Adipocyte (in vitro differentiated cells): ENCODE data around the gene STIM1.

ENCODE experiments used
- DNase-seq: peaks from one replicate; pipeline ENCODE4 v3.0.0-alpha.2; 2015; ENCODE audit warnings: low read depth
- H3K27me3 ChIP-seq: replicated peaks from 2 replicates; pipeline ENCODE4 v1.7.0; 2013; ENCODE audit warnings: mild to moderate bottlenecking, low read length, moderate library complexity; ENCODE audit not compliant: control insufficient read depth, insufficient read depth
- H3K36me3 ChIP-seq: 2 replicates; pipeline ENCODE4 v1.7.0; 2013; ENCODE audit warnings: low read length, mild to moderate bottlenecking, moderate library complexity; ENCODE audit not compliant: control insufficient read depth, insufficient read depth, severe bottlenecking
- H3K4me1 ChIP-seq: 2 replicates; pipeline ENCODE4 v1.7.0; 2013; ENCODE audit warnings: mild to moderate bottlenecking, low read length, moderate library complexity; ENCODE audit not compliant: control insufficient read depth, insufficient read depth
- H3K4me3 ChIP-seq: 2 replicates; pipeline ENCODE4 v1.7.0; 2013; ENCODE audit warnings: mild to moderate bottlenecking, low read length, moderate library complexity
- H3K9ac ChIP-seq: 2 replicates; pipeline ENCODE4 v1.7.0; 2013; ENCODE audit warnings: mild to moderate bottlenecking, low read length, moderate library complexity
- H3K9me3 ChIP-seq: 2 replicates; pipeline ENCODE4 v1.7.0; 2013; ENCODE audit warnings: mild to moderate bottlenecking, low read length, moderate library complexity; ENCODE audit not compliant: control insufficient read depth

Gene STIM1

DNA sequence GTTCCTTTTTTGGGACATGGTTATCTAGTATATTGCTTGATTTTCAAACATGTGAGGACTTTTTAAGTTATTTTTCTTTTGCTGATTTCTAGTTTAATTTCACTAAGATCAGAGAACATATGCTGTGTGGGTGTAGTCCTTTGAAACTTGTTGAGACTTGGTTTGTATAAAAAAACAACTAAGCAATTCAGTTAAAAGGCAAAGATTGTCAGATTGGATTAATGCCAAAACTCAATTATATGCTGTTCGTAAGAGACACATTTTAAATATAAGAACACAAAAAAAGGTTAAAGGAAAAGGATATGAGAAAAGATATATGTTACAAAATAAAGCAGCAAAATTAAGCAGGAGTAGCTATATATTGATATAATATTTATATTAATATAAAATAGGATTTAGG lies 221.3 kb downstream of the STIM1 start:
- no peak for DNase-seq
- Histone ChIP-seq H3K4me1 (peaks cover 9% of the 10 kb centered on the region), H3K27me3 (no peaks in the 10 kb centered on the region), H3K9ac (no peak overlapping the region), H3K36me3 (peaks cover 25% of the 10 kb centered on the region), H3K4me3 (no peak overlapping the region), H3K9me3 (no peaks in the 10 kb centered on the region)

DNA sequence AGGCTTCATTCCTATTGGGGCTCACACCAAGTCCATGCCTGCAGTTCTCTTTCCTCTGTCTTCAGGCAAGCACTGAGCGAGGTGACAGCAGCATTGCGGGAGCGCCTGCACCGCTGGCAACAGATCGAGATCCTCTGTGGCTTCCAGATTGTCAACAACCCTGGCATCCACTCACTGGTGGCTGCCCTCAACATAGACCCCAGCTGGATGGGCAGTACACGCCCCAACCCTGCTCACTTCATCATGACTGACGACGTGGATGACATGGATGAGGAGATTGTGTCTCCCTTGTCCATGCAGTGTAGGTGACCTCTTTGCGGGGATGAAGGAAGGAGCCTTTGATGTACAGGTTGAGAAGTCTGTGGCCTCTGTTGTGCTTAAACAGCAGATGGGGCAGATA lies 227.7 kb downstream of the STIM1 start:
- H3K9ac ChIP-seq = no peak overlapping the region
- H3K9me3 ChIP-seq = no peaks in the 10 kb centered on the region
- DNase-seq = no peak
- H3K36me3 ChIP-seq = peaks cover 61% of the 10 kb centered on the region
- H3K4me1 ChIP-seq = no peaks in the 10 kb centered on the region
- no peaks in the 10 kb centered on the region for H3K27me3 ChIP-seq
- H3K4me3 ChIP-seq = no peak overlapping the region

DNA sequence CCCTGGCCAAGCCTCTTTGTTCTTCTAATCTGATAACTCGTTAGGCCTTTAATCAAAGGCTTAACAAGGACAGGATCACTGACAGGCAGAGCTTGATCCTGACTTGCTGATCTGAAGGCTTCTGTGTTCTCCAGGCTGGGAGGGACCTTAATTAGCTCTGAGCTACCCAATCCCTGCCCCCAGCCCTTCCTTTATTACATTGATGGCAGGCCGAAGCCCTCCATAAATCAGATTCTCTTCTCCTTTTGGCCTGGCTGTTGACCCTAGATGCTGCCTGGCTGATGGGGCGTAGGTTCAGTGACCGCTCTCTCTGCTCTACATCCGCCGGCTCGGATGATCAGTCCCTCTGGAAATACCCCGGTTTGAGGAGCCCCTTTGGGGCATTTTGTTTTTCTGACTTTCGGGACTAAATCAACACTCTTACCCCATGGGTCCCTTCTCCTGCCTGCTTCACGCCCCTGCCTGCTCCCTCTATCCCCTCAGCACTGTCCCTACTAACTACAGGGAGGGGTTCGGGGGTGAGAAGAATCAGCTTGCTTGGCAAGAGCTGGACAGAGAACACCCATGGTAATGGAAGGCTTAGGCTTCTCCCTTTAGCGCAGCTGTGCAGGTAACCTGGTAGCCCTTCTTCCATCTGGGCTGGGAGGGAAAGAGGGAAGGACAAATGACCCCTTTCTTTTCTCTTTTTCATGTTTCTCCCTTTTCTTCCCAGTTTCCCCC lies 229.1 kb downstream of the STIM1 start:
- DNase-seq = no peak
- Histone ChIP-seq H3K9me3 (no peaks in the 10 kb centered on the region), H3K27me3 (no peaks in the 10 kb centered on the region), H3K36me3 (peaks cover 68% of the 10 kb centered on the region), H3K9ac (no peak overlapping the region), H3K4me1 (no peaks in the 10 kb centered on the region), H3K4me3 (no peak overlapping the region)

GRCh38 chr11:4085575-4085974 lies 230.1 kb downstream of the STIM1 start:
- no peak overlapping the region for H3K4me3 ChIP-seq
- no peaks in the 10 kb centered on the region for H3K4me1 ChIP-seq
- peaks cover 77% of the 10 kb centered on the region for H3K36me3 ChIP-seq
- no peak overlapping the region for H3K9ac ChIP-seq
- no peaks in the 10 kb centered on the region for H3K27me3 ChIP-seq
- H3K9me3 ChIP-seq = no peaks in the 10 kb centered on the region
- no peak for DNase-seq

DNA sequence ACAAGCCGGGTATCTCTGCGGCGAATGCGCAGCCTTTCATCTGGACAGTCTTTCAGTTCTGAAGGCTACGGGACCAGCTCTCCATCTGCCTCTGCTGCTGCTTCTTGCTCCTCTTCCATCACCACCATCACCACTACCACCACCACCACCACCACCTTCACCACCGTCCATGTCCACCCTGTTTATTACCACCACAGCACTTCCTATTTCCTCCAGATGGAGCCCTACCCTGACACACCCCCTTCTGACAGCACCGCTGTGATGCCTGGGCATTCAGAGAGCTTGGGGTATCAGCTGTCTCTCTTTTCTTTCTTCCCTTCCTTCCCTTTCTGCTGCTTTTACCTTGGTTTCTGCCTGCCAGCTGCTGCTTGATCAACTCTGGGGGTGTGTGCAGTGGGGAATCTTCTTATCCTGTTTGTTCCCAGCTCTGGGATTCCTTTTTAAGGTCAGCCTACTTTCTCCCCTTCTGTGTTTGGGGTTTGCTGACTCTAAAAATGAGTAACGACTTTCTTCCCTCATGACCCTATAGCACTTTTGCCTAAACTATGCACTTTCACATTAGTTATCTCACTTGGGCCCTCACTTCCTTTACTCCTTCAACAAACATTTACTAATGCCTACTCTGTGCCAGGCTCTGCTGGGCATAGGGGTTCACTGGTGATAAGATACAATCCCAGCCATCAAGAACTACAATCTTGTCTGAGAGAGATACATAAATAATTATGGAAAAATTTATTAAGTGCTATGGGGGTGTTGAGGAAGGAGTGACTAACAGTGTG lies 231.3 kb downstream of the STIM1 start:
- no peak overlapping the region for H3K9ac ChIP-seq
- H3K27me3 ChIP-seq = no peaks in the 10 kb centered on the region
- H3K4me3 ChIP-seq = no peak overlapping the region
- H3K36me3 ChIP-seq = peaks cover 76% of the 10 kb centered on the region
- DNase-seq = no peak
- H3K9me3 ChIP-seq = no peaks in the 10 kb centered on the region
- H3K4me1 ChIP-seq = no peaks in the 10 kb centered on the region

DNA sequence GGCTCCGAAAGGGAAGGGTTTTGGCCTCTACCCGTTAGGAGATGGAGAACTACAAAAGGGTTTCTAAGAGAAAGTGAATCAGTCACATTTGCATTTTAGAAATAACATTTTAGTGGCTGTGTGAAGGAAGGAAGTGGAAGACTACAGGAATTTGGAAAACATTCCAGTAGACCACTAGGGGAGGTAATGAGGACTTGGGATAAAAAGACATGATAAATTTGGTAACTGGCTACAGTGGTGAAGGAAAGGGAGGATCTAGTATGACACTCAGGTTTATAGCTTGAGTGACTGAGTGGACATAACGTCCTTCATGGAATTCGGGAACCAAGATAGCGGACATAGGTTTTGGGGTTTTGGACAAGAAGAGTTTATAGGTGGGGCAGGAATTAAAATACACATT lies 232.1 kb downstream of the STIM1 start:
- peaks cover 74% of the 10 kb centered on the region for H3K36me3 ChIP-seq
- H3K9ac ChIP-seq = no peak overlapping the region
- no peak overlapping the region for H3K4me3 ChIP-seq
- no peak for DNase-seq
- H3K4me1 ChIP-seq = no peaks in the 10 kb centered on the region
- no peaks in the 10 kb centered on the region for H3K9me3 ChIP-seq
- no peaks in the 10 kb centered on the region for H3K27me3 ChIP-seq

GRCh38 chr11:4090258-4090657 lies 234.8 kb downstream of the STIM1 start:
- Histone ChIP-seq H3K9ac (no peak overlapping the region), H3K4me3 (no peak overlapping the region), H3K36me3 (peaks cover 52% of the 10 kb centered on the region), H3K4me1 (peaks cover 9% of the 10 kb centered on the region), H3K9me3 (no peaks in the 10 kb centered on the region), H3K27me3 (no peaks in the 10 kb centered on the region)
- no peak for DNase-seq

DNA sequence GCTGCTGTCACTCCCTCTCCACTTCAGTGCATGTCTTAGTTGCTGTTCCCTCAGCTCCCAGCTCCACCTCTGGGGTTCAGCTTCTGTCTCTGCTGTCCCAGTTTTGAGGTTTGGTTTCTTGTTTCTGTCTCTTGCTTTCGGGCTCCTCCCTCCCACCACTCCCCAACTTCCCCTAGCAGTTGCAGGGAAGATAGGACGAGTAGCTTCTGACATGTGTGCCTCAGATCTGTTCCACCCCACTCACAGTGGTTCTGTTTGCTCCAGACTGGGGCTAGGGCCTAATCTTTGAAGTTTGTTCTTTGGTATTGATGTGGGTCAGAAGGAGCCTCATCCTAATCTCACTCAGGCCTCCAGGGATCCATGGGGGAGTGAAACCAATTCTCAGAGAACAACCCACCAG lies 236.6 kb downstream of the STIM1 start:
- no peak for DNase-seq
- H3K4me1 ChIP-seq = peaks cover 21% of the 10 kb centered on the region

DNA sequence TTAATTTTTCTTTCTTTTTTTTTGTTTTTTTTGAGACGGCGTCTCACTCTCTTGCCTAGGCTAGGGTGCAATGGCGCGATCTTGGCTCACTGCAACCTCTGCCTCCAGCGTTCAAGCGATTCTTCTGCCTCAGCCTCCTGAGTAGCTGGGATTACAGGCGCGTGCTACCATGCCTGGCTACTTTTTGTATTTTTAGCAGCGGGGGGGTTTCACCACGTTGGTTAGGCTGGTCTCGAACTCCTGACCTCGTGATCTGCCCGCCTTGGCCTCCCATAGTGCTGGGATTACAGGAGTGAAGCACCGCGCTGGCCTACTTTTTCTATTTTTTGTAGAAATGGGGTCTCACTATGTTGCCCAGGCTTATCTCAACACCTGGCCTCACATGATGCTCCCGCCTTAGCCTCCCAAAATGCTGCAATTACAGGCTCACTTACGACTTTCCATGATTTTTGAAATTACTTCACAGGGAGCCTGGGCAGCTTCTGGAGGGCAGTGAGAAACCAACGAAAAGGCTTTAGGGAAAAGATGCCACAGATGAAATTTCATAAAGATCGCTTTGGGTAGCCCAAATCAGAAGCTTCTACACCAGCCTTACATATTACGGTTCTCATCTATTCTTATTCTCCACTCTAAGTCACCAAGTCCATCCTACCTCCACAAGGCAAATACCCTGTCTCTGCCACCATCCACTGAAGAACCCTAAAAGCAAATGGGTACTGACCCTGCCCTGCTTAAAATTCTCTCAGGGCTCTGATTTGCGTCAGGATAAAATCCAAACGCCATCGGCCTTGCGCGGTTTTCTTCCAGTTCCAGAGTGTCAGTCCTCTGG lies 238.3 kb downstream of the STIM1 start:
- Histone ChIP-seq H3K4me1 (peaks cover 21% of the 10 kb centered on the region), H3K9me3 (no peaks in the 10 kb centered on the region), H3K36me3 (peaks cover 24% of the 10 kb centered on the region), H3K9ac (peak overlapping the region; percentile 96), H3K4me3 (peak overlapping the region; percentile 94), H3K27me3 (no peaks in the 10 kb centered on the region)
- DNase-seq = no peak

More for the DNA sequence above, 236.6 kb downstream of the STIM1 start:
- Histone ChIP-seq H3K9ac (no peak overlapping the region), H3K36me3 (peaks cover 41% of the 10 kb centered on the region), H3K9me3 (no peaks in the 10 kb centered on the region), H3K4me3 (no peak overlapping the region), H3K27me3 (no peaks in the 10 kb centered on the region)

DNA sequence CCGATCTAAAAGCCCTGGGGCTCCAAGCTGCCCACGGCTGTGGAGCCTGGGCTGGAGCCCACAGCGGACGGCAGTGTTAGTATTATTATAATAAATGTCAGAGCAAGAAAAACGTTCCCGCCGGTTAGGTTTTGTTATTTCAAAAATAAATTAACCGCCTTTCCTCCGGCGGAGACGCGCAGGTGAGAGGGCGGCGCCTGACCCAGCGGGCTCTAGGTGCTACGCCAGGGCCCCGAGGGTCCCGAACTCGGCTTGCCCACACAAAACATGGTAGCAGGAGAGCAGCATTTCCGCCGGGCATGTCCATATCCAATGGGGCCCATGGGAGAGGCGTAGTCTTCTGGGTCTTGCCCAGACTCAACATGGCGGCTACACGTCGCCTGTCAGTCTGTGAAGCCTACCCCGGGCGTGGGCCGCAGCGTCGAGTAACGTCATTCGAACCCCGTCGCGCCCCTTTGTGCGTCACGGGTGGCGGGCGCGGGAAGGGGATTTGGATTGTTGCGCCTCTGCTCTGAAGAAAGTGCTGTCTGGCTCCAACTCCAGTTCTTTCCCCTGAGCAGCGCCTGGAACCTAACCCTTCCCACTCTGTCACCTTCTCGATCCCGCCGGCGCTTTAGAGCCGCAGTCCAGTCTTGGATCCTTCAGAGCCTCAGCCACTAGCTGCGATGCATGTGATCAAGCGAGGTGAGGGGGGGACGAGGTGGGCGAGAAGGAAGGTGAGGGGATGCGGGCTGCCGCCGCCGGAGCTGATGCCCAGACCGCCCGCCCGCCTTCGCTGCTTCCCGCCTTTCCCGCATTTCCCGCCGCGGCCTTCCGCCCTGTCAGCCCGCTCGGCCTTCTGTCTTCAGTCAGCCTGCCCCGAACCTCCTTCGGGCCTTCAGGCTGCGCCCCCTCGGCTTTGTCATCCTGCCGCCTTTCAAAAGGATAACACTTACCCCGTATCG lies 239.2 kb downstream of the STIM1 start, which contains the start of gene RRM1:
RRM1 (plus strand) TSS at position 452 of the 944 bp plus-strand sequence; CDS start at position 666, 214 bp downstream.
- Histone ChIP-seq H3K36me3 (peaks cover 22% of the 10 kb centered on the region), H3K27me3 (no peaks in the 10 kb centered on the region), H3K9me3 (no peaks in the 10 kb centered on the region), H3K4me3 (peak within 1 kb of the TSS; percentile 94), H3K4me1 (peaks cover 21% of the 10 kb centered on the region), H3K9ac (peak within 1 kb of the TSS; percentile 96)
- peak; percentile 96 for DNase-seq
